Tibial nerve (tissue), 4 donors: Measurements from ENCODE around the gene DISC1. TPM values are rescaled to one million over a fixed set of nuclear protein-coding genes. Genes with fewer than 3 reads are reported as not detected.
"Not testable (repeated sequence)": the region's sequence is repeated elsewhere in the genome, so short reads cannot be mapped to it uniquely, and the experiment has no call there.

Experiments
- DNase-seq, 2 donors: peaks; one replicate each; pipeline ENCODE4 v3.0.0-alpha.2; 2019; ENCODE audit warnings: low spot score in 2 of 2
- H3K27ac ChIP-seq, 4 donors: fragments of 200-600 bp; sonication (generic) in 3 of 4; one replicate each; pipeline ENCODE4 v1.5.1; 2017 to 2019; ENCODE audit warnings: mild to moderate bottlenecking in 1 of 4
- H3K27me3 ChIP-seq, 2 donors: fragments of 200-600 bp; sonication (generic) in 1 of 2; one replicate each; pipeline versions ENCODE4 v1.5.1 to v1.6.0; 2017 to 2019
- H3K36me3 ChIP-seq, 3 donors: fragments of 200-600 bp; sonication (generic); one replicate each; pipeline ENCODE4 v1.5.1; 2018 to 2019
- H3K4me1 ChIP-seq, 4 donors: fragments of 200-600 bp; sonication (generic) in 3 of 4; one replicate each; pipeline ENCODE4 v1.5.1; 2017 to 2019
- H3K4me3 ChIP-seq, 4 donors: fragments of 200-600 bp; sonication (generic) in 3 of 4; one replicate each; pipeline ENCODE4 v1.5.1; 2017 to 2019; ENCODE audit warnings: mild to moderate bottlenecking in 1 of 4, moderate library complexity in 1 of 4
- H3K9me3 ChIP-seq, 4 donors: fragments of 200-600 bp; sonication (generic) in 3 of 4; one replicate each; pipeline ENCODE4 v1.5.1; 2017 to 2019
- CTCF ChIP-seq, 5 experiments: fragments of 200-600 bp in 3 of 5; fragments of 450-650 bp in 2 of 5; sonication (generic) in 3 of 5; IDR thresholded peaks; one replicate each; pipeline ENCODE4 v1.5.1; 2016 to 2019; ENCODE audit warnings: antibody characterized with exemption in 5 of 5, mild to moderate bottlenecking in 3 of 5, moderate library complexity in 2 of 5
- EP300 ChIP-seq, 2 donors: sonication (generic); formaldehyde crosslinking; IDR thresholded peaks; one replicate each; pipeline ENCODE4 v1.6.1; 2017; ENCODE audit warnings: antibody characterized with exemption in 2 of 2, mild to moderate bottlenecking in 1 of 2
- POLR2A ChIP-seq, 2 donors: fragments of 450-650 bp; IDR thresholded peaks; one replicate each; pipeline ENCODE4 v1.6.1; 2017; ENCODE audit warnings: antibody characterized with exemption in 2 of 2, mild to moderate bottlenecking in 2 of 2, moderate library complexity in 2 of 2
- WGBS, 2 donors: methylation state at CpG; one replicate each; pipeline ENCODE4 v1.1.5; 2018; 5-methylcytosine and 5-hydroxymethylcytosine counted together
- total RNA-seq, 4 donors: library from RNA; depleted of rRNA; stranded (reverse); fragments of >200 nt; gene quantifications; one replicate each; pipeline ENCODE4 v1.1.0, GENCODE V29; 2016

Gene DISC1
- total RNA-seq, 4 donors from 2014 or later, result 29.9 to 39.0 (median 32.7) TPM

- no peak overlapping the region for H3K4me3 ChIP-seq
- no peaks in the 10 kb centered on the region for H3K27me3 ChIP-seq
- H3K9me3 ChIP-seq, result peaks cover 0 to 6% (median 0%) of the 10 kb centered on the region in 4 donors
- DNase-seq, result no peak
- peaks cover 0 to 36% (median 0%) of the 10 kb centered on the region in 3 donors for H3K36me3 ChIP-seq
- no peak overlapping the region for H3K27ac ChIP-seq
- peaks cover 0 to 7% (median 0%) of the 10 kb centered on the region in 4 donors for H3K4me1 ChIP-seq
- WGBS, 2 donors, result 56 to 62% methylated on average over 4 of the region's 4 CpGs
- TF ChIP-seq EP300 (IDR thresholded peaks at IDR 0.05) (no peak), POLR2A (IDR thresholded peaks at IDR 0.05) (no peak), CTCF (IDR thresholded peaks at IDR 0.05) (no peak)
These were observed 331.9 kb downstream of the DISC1 start for GRCh38 chr1:231958448-231958847.

- Histone ChIP-seq H3K27me3 (no peaks in the 10 kb centered on the region), H3K4me1 (peaks cover 0 to 7% (median 0%) of the 10 kb centered on the region in 4 donors), H3K4me3 (no peak overlapping the region), H3K27ac (no peak overlapping the region), H3K36me3 (peaks cover 0 to 36% (median 0%) of the 10 kb centered on the region in 3 donors), H3K9me3 (peaks cover 0 to 6% (median 0%) of the 10 kb centered on the region in 4 donors)
- WGBS, 2 donors, result 78 to 90% methylated on average over 6 of the region's 6 CpGs
- DNase-seq, result no peak
- TF ChIP-seq POLR2A (IDR thresholded peaks at IDR 0.05) (no peak), CTCF (IDR thresholded peaks at IDR 0.05) (no peak), EP300 (IDR thresholded peaks at IDR 0.05) (no peak)
These were observed 332.8 kb downstream of the DISC1 start for GRCh38 chr1:231959225-231959884.

- DNase-seq, H3K4me1 ChIP-seq: not testable (repeated sequence)
- WGBS, 2 donors, result 56 to 59% methylated on average over 1 of the region's 1 CpG
These were observed 335.2 kb downstream of the DISC1 start for GRCh38 chr1:231961801-231962200.

GRCh38 chr1:231962636-231963035 lies 336.0 kb downstream of the DISC1 start:
- 75 to 97% methylated on average over 2 of the region's 2 CpGs for WGBS, 2 donors

More at GRCh38 chr1:231961801-231962200, 335.2 kb downstream of the DISC1 start:
- H3K9me3 ChIP-seq, H3K27me3 ChIP-seq, H3K4me3 ChIP-seq, H3K27ac ChIP-seq: not testable (repeated sequence)
- H3K36me3 ChIP-seq, result peaks cover 0 to 25% (median 0%) of the 10 kb centered on the region in 3 donors

GRCh38 chr1:231964241-231964640 lies 337.7 kb downstream of the DISC1 start:
- WGBS, 2 donors, result 94 to 96% methylated on average over 2 of the region's 2 CpGs
- Histone ChIP-seq H3K4me1 (peaks cover 0 to under 1% (median 0%) of the 10 kb centered on the region in 4 donors), H3K9me3 (no peaks in the 10 kb centered on the region), H3K27me3 (no peaks in the 10 kb centered on the region), H3K36me3 (peaks cover 0 to 29% (median 0%) of the 10 kb centered on the region in 3 donors), H3K27ac (no peak overlapping the region), H3K4me3 (no peak overlapping the region)
- no peak for TF ChIP-seq EP300 (IDR thresholded peaks at IDR 0.05)
- TF ChIP-seq POLR2A (IDR thresholded peaks at IDR 0.05), result no peak
- TF ChIP-seq CTCF (IDR thresholded peaks at IDR 0.05), result no peak
- no peak for DNase-seq

More at GRCh38 chr1:231962636-231963035, 336.0 kb downstream of the DISC1 start:
- Histone ChIP-seq H3K9me3 (no peaks in the 10 kb centered on the region), H3K36me3 (peaks cover 0 to 22% (median 0%) of the 10 kb centered on the region in 3 donors), H3K4me1 (peaks cover 0 to 7% (median 0%) of the 10 kb centered on the region in 4 donors), H3K27me3 (no peaks in the 10 kb centered on the region), H3K27ac (no peak overlapping the region), H3K4me3 (no peak overlapping the region)
- no peak for DNase-seq
- no peak for TF ChIP-seq EP300 (IDR thresholded peaks at IDR 0.05)
- no peak for TF ChIP-seq CTCF (IDR thresholded peaks at IDR 0.05)
- no peak for TF ChIP-seq POLR2A (IDR thresholded peaks at IDR 0.05)
